ENCODE data around the gene DLGAP4.
A peak's percentile ranks its signal among the peaks of the same experiment; 100 is the strongest.

DLGAP4 gene

GRCh38 chr20:36477475-36477874, 171.3 kb downstream of the DLGAP4 start:
- no peak for TF ChIP-seq CTCF (IDR thresholded peaks at IDR 0.05; ENCODE audit: insufficient read depth, low read depth, low read length, missing control alignments)
- no peak for DNase-seq (ENCODE audit: low read depth)
- no peak overlapping the region for H3K4me3 ChIP-seq (ENCODE audit: low read depth, low read length)

GRCh38 chr20:36478137-36478905, 172.2 kb downstream of the DLGAP4 start:
- DNase-seq (ENCODE audit: low read depth), result no peak
- H3K4me3 ChIP-seq (ENCODE audit: low read depth, low read length), result no peak overlapping the region
- no peak for TF ChIP-seq CTCF (IDR thresholded peaks at IDR 0.05; ENCODE audit: insufficient read depth, low read depth, low read length, missing control alignments)

GRCh38 chr20:36479938-36480337, 173.8 kb downstream of the DLGAP4 start:
- DNase-seq (ENCODE audit: low read depth), result no peak
- no peak for TF ChIP-seq CTCF (IDR thresholded peaks at IDR 0.05; ENCODE audit: insufficient read depth, low read depth, low read length, missing control alignments)
- H3K4me3 ChIP-seq (ENCODE audit: low read depth, low read length), result no peak overlapping the region

GRCh38 chr20:36480456-36481048, 174.4 kb downstream of the DLGAP4 start:
- no peak for TF ChIP-seq CTCF (IDR thresholded peaks at IDR 0.05; ENCODE audit: insufficient read depth, low read depth, low read length, missing control alignments)
- no peak for DNase-seq (ENCODE audit: low read depth)
- no peak overlapping the region for H3K4me3 ChIP-seq (ENCODE audit: low read depth, low read length)

- DNase-seq (ENCODE audit: low read depth), result no peak
- no peak overlapping the region for H3K4me3 ChIP-seq (ENCODE audit: low read depth, low read length)
- peak; percentile 0 for TF ChIP-seq CTCF (IDR thresholded peaks at IDR 0.05; ENCODE audit: insufficient read depth, low read depth, low read length, missing control alignments)
Observed at GRCh38 chr20:36481380-36482043, 175.4 kb downstream of the DLGAP4 start.

- TF ChIP-seq CTCF (IDR thresholded peaks at IDR 0.05; ENCODE audit: insufficient read depth, low read depth, low read length, missing control alignments), result no peak
- DNase-seq (ENCODE audit: low read depth), result no peak
- no peak overlapping the region for H3K4me3 ChIP-seq (ENCODE audit: low read depth, low read length)
Observed at GRCh38 chr20:36482044-36482473, 175.9 kb downstream of the DLGAP4 start.

All from GM12865 (cell line).